CD4-positive, alpha-beta T cell (primary cell): Measurements from ENCODE around the gene SNX7. TPM values are rescaled to one million over a fixed set of nuclear protein-coding genes. Genes with fewer than 3 reads are reported as not detected.

Experiments used
- ATAC-seq: fragments of 200-7000 bp; cut with Tn5 transposase; one replicate; pipeline ENCODE4 v1.10.0; 2022; ENCODE audit warnings: mild to moderate bottlenecking; ENCODE audit not compliant: poor library complexity
- CTCF ChIA-PET: fragments of 350-600 bp; sonication (Branson Sonifier 250); formaldehyde crosslinking; loops from one replicate; lab custom pipeline; 2021; ENCODE audit warnings: antibody characterized with exemption, inconsistent platforms; lab: Charles Lee
- POLR2A ChIA-PET: fragments of 350-600 bp; sonication (Branson Sonifier 250); formaldehyde crosslinking; loops from one replicate; lab custom pipeline; 2021; ENCODE audit warnings: antibody characterized with exemption, inconsistent platforms; lab: Charles Lee
- DNase-seq, 14 experiments: peaks; one replicate each; pipeline ENCODE4 v3.0.0-alpha.2; 2013 to 2020; ENCODE audit warnings: mixed read lengths in 2 of 14
- H3K27ac ChIP-seq, 2 donors: one replicate each; pipeline versions ENCODE4 v1.5.1 to v1.7.0; 2013; ENCODE audit warnings: low read length in 2 of 2, low read depth in 1 of 2, mild to moderate bottlenecking in 1 of 2
- H3K27me3 ChIP-seq, 2 experiments: 1 replicate in 1 of 2; 2 replicates in 1 of 2; pipeline versions ENCODE4 v1.6.1 to v1.7.0; 2013; ENCODE audit warnings: low read length in 2 of 2, control low read depth in 1 of 2, mild to moderate bottlenecking in 1 of 2, moderate library complexity in 1 of 2; ENCODE audit not compliant: insufficient read depth in 2 of 2, control insufficient read depth in 1 of 2
- H3K36me3 ChIP-seq: one replicate; pipeline ENCODE4 v1.6.1; 2013; ENCODE audit warnings: low read length, control low read depth; ENCODE audit not compliant: insufficient read depth
- H3K4me1 ChIP-seq: one replicate; pipeline ENCODE4 v1.6.1; 2013; ENCODE audit warnings: low read length, control low read depth; ENCODE audit not compliant: insufficient read depth
- H3K4me3 ChIP-seq: one replicate; pipeline ENCODE4 v1.5.1; 2013; ENCODE audit warnings: mild to moderate bottlenecking, low read length, moderate library complexity
- H3K9me3 ChIP-seq, 2 experiments: 1 replicate in 1 of 2; 2 replicates in 1 of 2; pipeline versions ENCODE4 v1.6.1 to v1.7.0; 2013; ENCODE audit warnings: low read length in 2 of 2, mild to moderate bottlenecking in 2 of 2, control low read depth in 1 of 2, moderate library complexity in 1 of 2; ENCODE audit not compliant: control insufficient read depth in 1 of 2, insufficient read depth in 1 of 2
- H3K27ac Mint-ChIP-seq: one replicate; pipeline ENCODE4 v1.8.0; 2020; ENCODE audit warnings: mixed read lengths
- H3K27me3 Mint-ChIP-seq: one replicate; pipeline ENCODE4 v1.8.0; 2021; ENCODE audit warnings: mixed read lengths
- H3K36me3 Mint-ChIP-seq: one replicate; pipeline ENCODE4 v1.8.0; 2021; ENCODE audit warnings: low read depth, mixed read lengths
- H3K4me1 Mint-ChIP-seq: one replicate; pipeline ENCODE4 v1.8.0; 2021; ENCODE audit warnings: low read depth, mixed read lengths
- H3K4me3 Mint-ChIP-seq: one replicate; pipeline ENCODE4 v1.8.0; 2020; ENCODE audit warnings: mild to moderate bottlenecking, mixed read lengths
- H3K9me3 Mint-ChIP-seq: one replicate; pipeline ENCODE4 v1.8.0; 2020; ENCODE audit warnings: mixed read lengths
- CTCF ChIP-seq: fragments of 200-600 bp; IDR thresholded peaks from one replicate; pipeline ENCODE4 v1.8.0; 2022; ENCODE audit warnings: antibody characterized with exemption, mild to moderate bottlenecking
- intact Hi-C, 2 experiments: fragments of 100-400 bp; cut with DNase I in 1 of 2; cut with micrococcal nuclease in 1 of 2; formaldehyde crosslinking; loops; one replicate each; pipeline versions ENCODE4 v1.15.1 to v1.9.0; 2023 to 2025; cut with DNase I, micrococcal nuclease
- total RNA-seq, 174 experiments: library from RNA in 2 of 174; stranded (reverse) in 2 of 174; gene quantifications; one replicate each; pipeline ENCODE4 v1.2.3 and lab custom pipeline; 2021 to 2026

The SNX7 gene
- total RNA-seq, 2 experiments from 2014 or later = not detected

- ATAC-seq (no peak), DNase-seq (no peak)
- CTCF ChIA-PET = interaction anchor here (0.9 kb wide), 1 partner anchor 142 kb away, joined by 4 read pairs; no protein-coding TSS in a partner anchor
- H3K27ac ChIP-seq = no peak overlapping the region
- H3K27ac Mint-ChIP-seq = no peak overlapping the region
- intact Hi-C loops = loop anchor here (2.0 to 10.0 kb wide), 3 partner anchors 75 to 379 kb away; partner anchors contain the start of gene PLPPR5 (in 2 of the 2)
- H3K4me3 ChIP-seq = no peak overlapping the region
- no peak overlapping the region for H3K4me3 Mint-ChIP-seq
- H3K4me1 Mint-ChIP-seq = peaks cover 37% of the 10 kb centered on the region
- no peaks in the 10 kb centered on the region for H3K9me3 Mint-ChIP-seq
- no peak for TF ChIP-seq CTCF
- peaks cover 4% of the 10 kb centered on the region for H3K4me1 ChIP-seq
- H3K9me3 ChIP-seq = no peaks in the 10 kb centered on the region
- no peaks in the 10 kb centered on the region for H3K36me3 Mint-ChIP-seq
- no peaks in the 10 kb centered on the region for H3K36me3 ChIP-seq
- POLR2A ChIA-PET = interaction anchor here (5.3 kb wide), 1 partner anchor 76 kb away, joined by 31 read pairs; no protein-coding TSS in a partner anchor
- no peaks in the 10 kb centered on the region for H3K27me3 ChIP-seq
- no peaks in the 10 kb centered on the region for H3K27me3 Mint-ChIP-seq
These were observed 134.5 kb downstream of the SNX7 start for GRCh38 chr1:98796049-98796448.

- no peaks in the 10 kb centered on the region for H3K9me3 Mint-ChIP-seq
- no peak overlapping the region for H3K4me3 Mint-ChIP-seq
- ChIA-PET CTCF (no interaction called here), POLR2A (interaction anchor here (0.7 to 5.3 kb wide), 2 partner anchors 40 to 74 kb away, joined by 3 to 31 read pairs; no protein-coding TSS in a partner anchor)
- H3K4me3 ChIP-seq = no peak overlapping the region
- H3K27ac Mint-ChIP-seq = no peak overlapping the region
- no peaks in the 10 kb centered on the region for H3K36me3 ChIP-seq
- TF ChIP-seq CTCF = no peak
- no peaks in the 10 kb centered on the region for H3K9me3 ChIP-seq
- peaks cover 4% of the 10 kb centered on the region for H3K4me1 ChIP-seq
- no peaks in the 10 kb centered on the region for H3K36me3 Mint-ChIP-seq
- ATAC-seq = peak; percentile 66
- H3K27ac ChIP-seq = no peak overlapping the region
- peak in 3 of 14 experiments; percentile 57 to 62 (median 60) for DNase-seq
- peaks cover 37% of the 10 kb centered on the region for H3K4me1 Mint-ChIP-seq
- H3K27me3 ChIP-seq = no peaks in the 10 kb centered on the region
- no peaks in the 10 kb centered on the region for H3K27me3 Mint-ChIP-seq
- intact Hi-C loops = loop anchor here (2.0 to 10.0 kb wide), 3 partner anchors 73 to 377 kb away; partner anchors contain the start of gene PLPPR5 (in 2 of the 2)
These were observed 136.0 kb downstream of the SNX7 start for GRCh38 chr1:98797506-98797905.
